SK-N-SH treated with all-trans-retinoic acid at 6 μM for 48 hours (cell line): Measurements from ENCODE around the gene MST1.

Source experiments
- ATAC-seq: fragments of 200-7000 bp; cut with Tn5 transposase; 3 replicates; pipeline ENCODE4 v1.9.1; 2020; ENCODE audit warnings: mild to moderate bottlenecking, moderate library complexity
- BACH2 ChIP-seq: fragments of 250-450 bp; sonication (Bioruptor Pico); IDR thresholded peaks from 2 replicates; pipeline ENCODE4 v1.9.0; 2021; ENCODE audit warnings: mild to moderate bottlenecking, borderline replicate concordance
- CREB5 ChIP-seq: fragments of 250-450 bp; sonication (Bioruptor Pico); IDR thresholded peaks from 2 replicates; pipeline ENCODE4 v1.5.1; 2020; ENCODE audit warnings: low read depth, mild to moderate bottlenecking, moderate library complexity
- CSDC2 ChIP-seq: fragments of 250-450 bp; sonication (Bioruptor Pico); IDR thresholded peaks from 2 replicates; pipeline ENCODE4 v1.5.0; 2020; ENCODE audit warnings: mild to moderate bottlenecking, moderate library complexity
- CSRNP3 ChIP-seq: fragments of 250-450 bp; sonication (Bioruptor Pico); IDR thresholded peaks from 2 replicates; pipeline ENCODE4 v1.5.1; 2021; ENCODE audit warnings: mild to moderate bottlenecking, moderate library complexity
- ESRRG ChIP-seq: fragments of 250-450 bp; sonication (Bioruptor Pico); IDR thresholded peaks from 2 replicates; pipeline ENCODE4 v1.6.1; 2021; ENCODE audit warnings: mild to moderate bottlenecking
- GLIS3 ChIP-seq: fragments of 250-450 bp; sonication (Bioruptor Pico); IDR thresholded peaks from 2 replicates; pipeline ENCODE4 v1.5.0; 2020; ENCODE audit warnings: mild to moderate bottlenecking, moderate library complexity
- ISL1 ChIP-seq: fragments of 250-450 bp; sonication (Bioruptor Pico); IDR thresholded peaks from 2 replicates; pipeline ENCODE4 v2.1.2; 2022; ENCODE audit warnings: mild to moderate bottlenecking, moderate library complexity
- OSR1 ChIP-seq: fragments of 250-450 bp; sonication (Bioruptor Pico); IDR thresholded peaks from 2 replicates; pipeline ENCODE4 v1.8.0; 2022; ENCODE audit warnings: moderate library complexity, mild to moderate bottlenecking, inconsistent platforms
- PPARA ChIP-seq: fragments of 250-450 bp; sonication (Bioruptor Pico); IDR thresholded peaks from 2 replicates; pipeline ENCODE4 v1.5.0; 2020; ENCODE audit warnings: mild to moderate bottlenecking, borderline replicate concordance
- RARB ChIP-seq: fragments of 250-450 bp; sonication (Bioruptor Pico); IDR thresholded peaks from 2 replicates; pipeline ENCODE4 v1.8.0; 2021; ENCODE audit warnings: mild to moderate bottlenecking, moderate library complexity
- SNAI2 ChIP-seq: fragments of 250-450 bp; sonication (Bioruptor Pico); IDR thresholded peaks from 2 replicates; pipeline ENCODE4 v1.5.0; 2020; ENCODE audit warnings: mild to moderate bottlenecking, moderate library complexity
- TCF4 ChIP-seq: fragments of 250-450 bp; sonication (Bioruptor Pico); IDR thresholded peaks from 2 replicates; pipeline ENCODE4 v1.8.0; 2021; ENCODE audit warnings: mild to moderate bottlenecking, moderate library complexity, borderline replicate concordance
- TOX ChIP-seq: fragments of 250-450 bp; sonication (Bioruptor Pico); IDR thresholded peaks from 2 replicates; pipeline ENCODE4 v1.8.0; 2021; ENCODE audit warnings: mild to moderate bottlenecking, moderate library complexity, borderline replicate concordance
- ZFP3 ChIP-seq: fragments of 250-450 bp; sonication (Bioruptor Pico); IDR thresholded peaks from 2 replicates; pipeline ENCODE4 v1.5.0; 2020; ENCODE audit warnings: mild to moderate bottlenecking, moderate library complexity
- ZFP30 ChIP-seq: fragments of 450-650 bp; formaldehyde crosslinking; IDR thresholded peaks from 2 replicates; pipeline ENCODE4 v1.5.0; 2022; ENCODE audit warnings: mild to moderate bottlenecking, moderate library complexity
- ZNF565 ChIP-seq: fragments of 450-650 bp; formaldehyde crosslinking; conservative IDR thresholded peaks from 2 replicates; pipeline ENCODE4 v1.5.0; 2020; ENCODE audit warnings: low read depth, mild to moderate bottlenecking, moderate library complexity
- ZNF70 ChIP-seq: fragments of 450-650 bp; formaldehyde crosslinking; IDR thresholded peaks from 2 replicates; pipeline ENCODE4 v1.5.0; 2020; ENCODE audit warnings: mild to moderate bottlenecking, moderate library complexity
- ZNF8 ChIP-seq: fragments of 450-650 bp; formaldehyde crosslinking; IDR thresholded peaks from 2 replicates; pipeline ENCODE4 v1.5.0; 2020; ENCODE audit warnings: mild to moderate bottlenecking, moderate library complexity
- TF ChIP-seq, protein P1 (sequence below): fragments of 250-450 bp; sonication (Bioruptor Pico); IDR thresholded peaks from 2 replicates; pipeline ENCODE4 v1.5.0; 2020; ENCODE audit warnings: mild to moderate bottlenecking, moderate library complexity
- TF ChIP-seq, protein P2 (sequence below): fragments of 250-450 bp; sonication (Bioruptor Pico); IDR thresholded peaks from 2 replicates; pipeline ENCODE4 v1.8.0; 2021; ENCODE audit warnings: low read depth, mild to moderate bottlenecking, moderate library complexity, borderline replicate concordance

MST1 gene

GRCh38 chr3:49704629-49705028, 15.4 kb upstream of the MST1 start:
- ATAC-seq: no peak
- TF ChIP-seq ZFP30 (CRISPR knock-in tag) (no peak), TCF4 (no peak), SNAI2 (CRISPR knock-in tag) (no peak), ZNF70 (no peak), GLIS3 (no peak), ISL1 (CRISPR knock-in tag) (no peak), BACH2 (no peak), PPARA (no peak), CSRNP3 (CRISPR knock-in tag) (no peak), CREB5 (CRISPR knock-in tag) (no peak), OSR1 (CRISPR knock-in tag) (no peak), RARB (no peak), TOX (no peak)
- TF ChIP-seq, protein P1, sequence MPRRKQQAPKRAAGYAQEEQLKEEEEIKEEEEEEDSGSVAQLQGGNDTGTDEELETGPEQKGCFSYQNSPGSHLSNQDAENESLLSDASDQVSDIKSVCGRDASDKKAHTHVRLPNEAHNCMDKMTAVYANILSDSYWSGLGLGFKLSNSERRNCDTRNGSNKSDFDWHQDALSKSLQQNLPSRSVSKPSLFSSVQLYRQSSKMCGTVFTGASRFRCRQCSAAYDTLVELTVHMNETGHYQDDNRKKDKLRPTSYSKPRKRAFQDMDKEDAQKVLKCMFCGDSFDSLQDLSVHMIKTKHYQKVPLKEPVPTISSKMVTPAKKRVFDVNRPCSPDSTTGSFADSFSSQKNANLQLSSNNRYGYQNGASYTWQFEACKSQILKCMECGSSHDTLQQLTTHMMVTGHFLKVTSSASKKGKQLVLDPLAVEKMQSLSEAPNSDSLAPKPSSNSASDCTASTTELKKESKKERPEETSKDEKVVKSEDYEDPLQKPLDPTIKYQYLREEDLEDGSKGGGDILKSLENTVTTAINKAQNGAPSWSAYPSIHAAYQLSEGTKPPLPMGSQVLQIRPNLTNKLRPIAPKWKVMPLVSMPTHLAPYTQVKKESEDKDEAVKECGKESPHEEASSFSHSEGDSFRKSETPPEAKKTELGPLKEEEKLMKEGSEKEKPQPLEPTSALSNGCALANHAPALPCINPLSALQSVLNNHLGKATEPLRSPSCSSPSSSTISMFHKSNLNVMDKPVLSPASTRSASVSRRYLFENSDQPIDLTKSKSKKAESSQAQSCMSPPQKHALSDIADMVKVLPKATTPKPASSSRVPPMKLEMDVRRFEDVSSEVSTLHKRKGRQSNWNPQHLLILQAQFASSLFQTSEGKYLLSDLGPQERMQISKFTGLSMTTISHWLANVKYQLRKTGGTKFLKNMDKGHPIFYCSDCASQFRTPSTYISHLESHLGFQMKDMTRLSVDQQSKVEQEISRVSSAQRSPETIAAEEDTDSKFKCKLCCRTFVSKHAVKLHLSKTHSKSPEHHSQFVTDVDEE (CRISPR knock-in tag): no peak
- TF ChIP-seq, protein P2, sequence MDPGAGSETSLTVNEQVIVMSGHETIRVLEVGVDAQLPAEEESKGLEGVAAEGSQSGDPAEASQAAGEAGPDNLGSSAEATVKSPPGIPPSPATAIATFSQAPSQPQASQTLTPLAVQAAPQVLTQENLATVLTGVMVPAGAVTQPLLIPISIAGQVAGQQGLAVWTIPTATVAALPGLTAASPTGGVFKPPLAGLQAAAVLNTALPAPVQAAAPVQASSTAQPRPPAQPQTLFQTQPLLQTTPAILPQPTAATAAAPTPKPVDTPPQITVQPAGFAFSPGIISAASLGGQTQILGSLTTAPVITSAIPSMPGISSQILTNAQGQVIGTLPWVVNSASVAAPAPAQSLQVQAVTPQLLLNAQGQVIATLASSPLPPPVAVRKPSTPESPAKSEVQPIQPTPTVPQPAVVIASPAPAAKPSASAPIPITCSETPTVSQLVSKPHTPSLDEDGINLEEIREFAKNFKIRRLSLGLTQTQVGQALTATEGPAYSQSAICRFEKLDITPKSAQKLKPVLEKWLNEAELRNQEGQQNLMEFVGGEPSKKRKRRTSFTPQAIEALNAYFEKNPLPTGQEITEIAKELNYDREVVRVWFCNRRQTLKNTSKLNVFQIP (CRISPR knock-in tag): no peak

GRCh38 chr3:49703956-49704355, 14.7 kb upstream of the MST1 start:
- no peak for ATAC-seq
- TF ChIP-seq ZFP3 (CRISPR knock-in tag) (no peak), ZFP30 (CRISPR knock-in tag) (no peak), ZNF565 (CRISPR knock-in tag) (no peak), CSRNP3 (CRISPR knock-in tag) (no peak), ESRRG (CRISPR knock-in tag) (no peak), RARB (no peak), CSDC2 (CRISPR knock-in tag) (no peak), ZNF8 (CRISPR knock-in tag) (no peak), PPARA (no peak), TCF4 (no peak), BACH2 (no peak)
- TF ChIP-seq, protein P1 (CRISPR knock-in tag): no peak
- TF ChIP-seq, protein P2 (CRISPR knock-in tag): no peak
